22Rv1 (cell line): ENCODE measurements around the gene CEP170B.

Experiments
- H3K27ac ChIP-seq: fragments of 450-650 bp; 2 replicates; pipeline ENCODE4 v1.5.1; 2017
- ZFX ChIP-seq: fragments of 450-650 bp; IDR thresholded peaks from 2 replicates; pipeline ENCODE4 v1.6.1; 2017; ENCODE audit warnings: antibody characterized with exemption, borderline replicate concordance
- TF ChIP-seq, protein P1 (sequence below): fragments of 450-650 bp; IDR thresholded peaks from 2 replicates; pipeline ENCODE4 v1.5.1; 2017; ENCODE audit warnings: mild to moderate bottlenecking

Gene CEP170B

DNA sequence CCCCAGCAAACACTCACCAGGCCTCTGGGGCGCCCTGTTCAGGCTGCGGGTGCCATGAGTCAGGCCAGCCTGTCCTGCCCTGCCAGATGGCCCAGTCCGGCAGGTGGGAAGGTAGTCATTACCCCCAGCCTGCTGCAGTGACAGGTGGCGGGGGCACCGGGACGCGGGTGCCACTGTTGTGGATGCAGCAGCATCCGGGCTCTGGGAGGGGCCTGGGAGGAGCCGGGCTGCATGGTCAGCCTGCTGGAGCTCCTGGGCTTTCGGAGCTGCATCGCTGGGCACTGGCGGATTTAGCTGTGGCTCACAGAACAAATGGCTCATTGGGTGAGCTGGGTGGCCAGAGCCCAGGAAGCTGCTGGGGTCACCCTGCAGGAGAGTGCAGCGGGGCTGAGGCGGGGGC, 13.5 kb downstream of the CEP170B start:
- TF ChIP-seq, protein P1, sequence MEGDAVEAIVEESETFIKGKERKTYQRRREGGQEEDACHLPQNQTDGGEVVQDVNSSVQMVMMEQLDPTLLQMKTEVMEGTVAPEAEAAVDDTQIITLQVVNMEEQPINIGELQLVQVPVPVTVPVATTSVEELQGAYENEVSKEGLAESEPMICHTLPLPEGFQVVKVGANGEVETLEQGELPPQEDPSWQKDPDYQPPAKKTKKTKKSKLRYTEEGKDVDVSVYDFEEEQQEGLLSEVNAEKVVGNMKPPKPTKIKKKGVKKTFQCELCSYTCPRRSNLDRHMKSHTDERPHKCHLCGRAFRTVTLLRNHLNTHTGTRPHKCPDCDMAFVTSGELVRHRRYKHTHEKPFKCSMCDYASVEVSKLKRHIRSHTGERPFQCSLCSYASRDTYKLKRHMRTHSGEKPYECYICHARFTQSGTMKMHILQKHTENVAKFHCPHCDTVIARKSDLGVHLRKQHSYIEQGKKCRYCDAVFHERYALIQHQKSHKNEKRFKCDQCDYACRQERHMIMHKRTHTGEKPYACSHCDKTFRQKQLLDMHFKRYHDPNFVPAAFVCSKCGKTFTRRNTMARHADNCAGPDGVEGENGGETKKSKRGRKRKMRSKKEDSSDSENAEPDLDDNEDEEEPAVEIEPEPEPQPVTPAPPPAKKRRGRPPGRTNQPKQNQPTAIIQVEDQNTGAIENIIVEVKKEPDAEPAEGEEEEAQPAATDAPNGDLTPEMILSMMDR: no peak
- TF ChIP-seq ZFX: no peak
- no peak overlapping the region for H3K27ac ChIP-seq

DNA sequence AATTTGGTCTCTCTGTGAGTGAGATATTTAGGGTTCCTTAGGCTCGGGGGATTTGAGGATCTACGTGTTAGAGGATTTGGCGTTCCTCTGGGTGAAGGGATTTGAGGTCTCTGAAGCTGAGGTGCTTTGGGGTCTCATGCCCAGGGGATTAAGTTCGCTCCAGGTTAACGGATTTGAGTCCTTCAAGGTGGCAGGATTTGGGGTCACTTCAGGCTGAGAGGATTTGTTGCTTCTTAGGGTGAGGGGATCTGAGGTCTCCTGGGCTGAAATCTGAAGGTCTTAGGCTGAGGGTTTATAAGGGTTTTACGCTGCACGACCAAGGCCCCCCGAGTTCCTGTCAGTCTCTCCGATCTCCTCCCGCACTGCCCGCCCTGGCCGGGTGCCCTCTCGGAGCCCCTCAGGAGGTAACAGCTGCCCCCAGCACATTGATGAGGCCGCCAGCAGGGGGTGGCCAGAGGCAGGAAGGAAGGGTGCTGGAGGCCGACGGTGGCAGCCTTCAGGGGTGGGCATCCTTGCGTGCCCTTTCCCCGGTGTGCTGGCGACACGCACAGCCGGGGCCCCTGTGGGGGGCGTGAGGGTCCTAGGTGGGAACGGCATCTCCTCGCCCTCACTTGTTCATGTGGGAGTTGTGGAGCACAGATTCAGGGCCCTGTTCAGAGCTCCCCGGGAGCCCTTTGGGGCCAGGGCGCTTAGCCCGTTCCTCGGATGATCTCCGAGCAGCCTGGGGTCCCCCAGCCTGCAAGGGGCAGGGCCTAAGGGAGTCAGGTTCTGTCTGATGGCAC, 14.3 kb downstream of the CEP170B start:
- H3K27ac ChIP-seq: no peak overlapping the region
- TF ChIP-seq, protein P1: no peak
- no peak for TF ChIP-seq ZFX

DNA sequence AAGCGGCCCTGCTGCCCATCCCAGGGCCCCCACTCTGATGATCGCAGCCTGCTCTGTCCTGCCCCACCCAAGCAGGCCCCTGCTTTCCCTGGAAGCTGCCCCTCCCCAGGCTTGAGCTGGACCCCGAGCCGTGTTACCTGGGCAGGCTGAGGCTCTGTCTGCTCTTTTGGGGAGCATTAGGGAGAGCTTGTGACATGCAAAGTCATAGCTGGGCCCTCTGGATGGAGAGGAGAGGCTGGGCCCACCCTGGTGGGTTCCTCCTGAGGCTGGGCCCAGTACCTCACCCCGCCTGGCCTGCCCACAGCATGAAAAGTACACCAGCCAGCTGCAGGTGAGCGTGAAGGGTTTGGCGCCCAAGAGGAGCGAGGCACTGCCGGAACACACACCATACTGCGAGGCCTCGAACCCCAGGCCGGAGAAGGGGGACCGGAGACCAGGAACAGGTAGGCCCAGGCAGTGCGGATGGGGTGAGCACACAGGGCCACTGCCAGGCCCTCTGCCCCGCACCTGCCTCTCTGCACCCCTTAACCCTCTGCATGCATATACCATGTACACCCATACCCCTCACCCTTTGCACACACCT, 15.0 kb downstream of the CEP170B start:
- H3K27ac ChIP-seq: no peak overlapping the region
- TF ChIP-seq, protein P1: no peak
- no peak for TF ChIP-seq ZFX

DNA sequence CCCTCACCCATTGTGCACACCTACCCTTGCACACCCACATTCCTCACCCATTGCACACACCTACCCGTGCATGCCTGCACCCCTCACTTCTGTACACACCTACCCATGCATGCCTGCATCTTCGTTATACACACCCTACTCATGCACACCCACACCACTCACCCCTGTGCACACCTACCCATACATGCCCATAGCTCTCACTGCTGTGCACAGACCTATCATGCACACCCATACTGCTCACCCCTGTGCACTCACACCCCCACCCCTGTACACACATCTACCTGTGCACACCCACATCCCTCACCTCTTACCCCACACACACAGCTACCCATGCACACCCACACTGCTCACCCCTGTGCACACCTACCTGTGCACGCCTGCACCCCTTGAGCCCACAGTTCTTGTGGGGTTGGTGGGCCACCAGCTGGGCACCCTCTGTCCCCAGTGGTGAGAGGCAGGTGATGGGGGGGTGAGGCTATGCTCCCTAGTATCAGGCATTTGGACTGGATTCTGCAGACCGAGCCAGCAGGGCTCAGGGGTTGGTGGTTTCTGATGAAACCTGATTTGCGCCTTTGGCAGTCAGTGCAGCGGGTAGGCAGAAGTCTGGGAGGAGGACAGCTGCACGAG, 15.6 kb downstream of the CEP170B start:
- no peak overlapping the region for H3K27ac ChIP-seq
- TF ChIP-seq, protein P1: no peak
- TF ChIP-seq ZFX: no peak

DNA sequence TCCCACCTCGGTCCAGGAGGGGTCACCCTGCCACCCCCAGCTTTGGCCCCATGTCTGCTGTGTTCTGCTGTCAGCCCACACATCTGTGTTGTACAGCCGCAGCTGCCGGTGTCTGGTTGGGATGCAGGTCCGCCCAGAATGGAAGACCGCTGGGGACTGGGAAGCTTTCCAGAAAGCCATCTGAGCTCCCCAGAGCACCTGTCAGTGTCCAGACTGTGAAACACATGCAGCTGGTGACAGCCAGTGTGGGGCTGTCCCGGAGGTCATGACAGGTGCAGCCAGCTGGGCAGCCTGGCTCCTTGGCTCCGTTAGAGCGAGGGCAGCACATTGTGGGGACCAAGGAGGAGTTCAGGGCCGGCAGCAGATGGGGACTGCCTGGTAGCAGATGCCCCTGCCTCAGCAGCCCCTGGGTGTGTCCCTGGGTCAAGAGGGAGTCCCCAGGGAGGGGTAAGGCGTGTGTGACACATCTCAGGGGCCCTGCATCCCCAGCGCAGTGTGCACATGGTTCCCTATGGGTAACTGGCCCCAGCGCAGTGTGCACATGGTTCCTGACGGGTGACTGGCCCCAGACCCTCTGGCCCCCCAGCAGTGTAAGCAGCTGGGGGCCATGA, 16.4 kb downstream of the CEP170B start:
- peak overlapping the region; percentile 20; the same call in 1 of the 2 replicates for H3K27ac ChIP-seq
- no peak for TF ChIP-seq ZFX
- TF ChIP-seq, protein P1: no peak

DNA sequence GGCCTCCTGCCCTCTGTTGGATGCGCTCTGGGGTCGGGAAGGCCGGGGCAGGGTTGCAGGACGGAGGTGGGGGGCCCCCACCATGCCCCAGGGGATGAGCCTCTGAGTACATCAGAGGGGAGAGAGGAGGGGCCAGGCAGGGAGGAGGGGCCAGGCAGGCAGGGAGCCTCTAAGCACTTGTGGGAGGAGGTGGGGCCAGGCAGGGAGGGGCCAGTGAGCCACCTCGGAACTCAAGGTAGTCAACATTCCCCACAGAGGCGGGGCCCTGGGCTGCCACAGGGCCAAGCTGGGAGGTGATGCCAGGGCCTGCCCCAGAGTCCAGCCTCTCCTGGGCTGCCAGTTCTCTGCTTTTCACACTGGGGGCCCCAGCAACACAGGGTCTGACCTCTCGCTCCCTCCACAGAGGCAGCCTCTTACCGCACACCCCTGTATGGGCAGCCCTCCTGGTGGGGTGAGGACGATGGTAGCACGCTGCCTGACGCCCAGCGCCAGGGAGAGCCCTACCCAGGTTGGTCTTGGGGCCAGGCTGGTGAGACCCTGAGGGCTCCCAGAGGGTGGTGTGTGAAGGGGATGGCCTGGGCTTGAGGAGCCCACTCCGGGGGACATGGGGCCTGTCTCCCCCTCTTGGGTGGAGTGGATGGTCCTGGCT, 17.4 kb downstream of the CEP170B start:
- no peak for TF ChIP-seq ZFX
- peak overlapping the region; percentile 20; the same call in 1 of the 2 replicates for H3K27ac ChIP-seq

DNA sequence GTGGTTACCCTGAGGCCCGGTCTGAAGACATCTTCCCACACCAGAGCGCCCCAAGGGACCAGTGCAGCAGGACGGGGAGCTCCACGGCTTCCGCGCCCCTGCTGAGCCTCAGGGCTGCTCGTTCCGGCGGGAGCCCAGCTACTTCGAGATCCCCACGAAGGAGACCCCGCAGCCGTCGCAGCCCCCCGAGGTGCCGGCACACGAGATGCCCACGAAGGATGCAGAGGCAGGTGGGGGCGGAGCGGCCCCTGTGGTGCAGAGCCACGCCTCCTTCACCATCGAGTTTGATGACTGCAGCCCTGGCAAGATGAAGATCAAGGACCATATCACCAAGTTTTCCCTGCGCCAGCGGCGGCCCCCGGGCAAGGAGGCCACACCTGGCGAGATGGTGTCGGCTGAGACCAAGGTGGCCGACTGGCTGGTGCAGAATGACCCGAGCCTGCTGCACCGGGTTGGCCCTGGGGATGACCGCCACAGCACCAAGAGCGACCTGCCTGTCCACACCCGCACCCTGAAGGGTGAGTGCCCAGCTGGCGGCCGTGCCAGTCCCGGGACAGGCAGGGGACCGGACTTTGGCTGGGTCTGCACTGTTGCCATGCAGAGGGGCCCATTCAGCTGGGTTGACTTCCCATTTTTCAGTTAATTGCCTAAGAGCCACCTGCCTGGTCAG, 18.1 kb downstream of the CEP170B start:
- H3K27ac ChIP-seq: peak overlapping the region; percentile 20; the same call in 1 of the 2 replicates
- TF ChIP-seq, protein P1: no peak
- no peak for TF ChIP-seq ZFX
